NCI-H1694 (cell line): ENCODE measurements around the gene NLRP5.
A peak's percentile ranks its signal among the peaks of the same experiment; 100 is the strongest.
"Not testable (repeated sequence)": the region's sequence is repeated elsewhere in the genome, so short reads cannot be mapped to it uniquely, and the experiment has no call there.

Source experiments
- DNase-seq: peaks from one replicate; lab custom pipeline; 2025; lab: John Stamatoyannopoulos, UW

The NLRP5 gene

GRCh38 chr19:55986487-55986886 lies at the start of gene NLRP5:
NLRP5 (plus strand) TSS chr19:55986775.
- DNase-seq, result no peak

GRCh38 chr19:55939206-55939605 lies 47.4 kb upstream of the NLRP5 start:
- no peak for DNase-seq

GRCh38 chr19:55940306-55940705 lies 46.3 kb upstream of the NLRP5 start:
- DNase-seq, result no peak

- DNase-seq, result no peak
These were observed 39.0 kb upstream of the NLRP5 start, which contains the start of gene NLRP8 for GRCh38 chr19:55947532-55947931. NLRP8 (plus strand) TSS chr19:55947832.

GRCh38 chr19:55950566-55950965 lies 36.0 kb upstream of the NLRP5 start:
- not testable (repeated sequence) for DNase-seq

GRCh38 chr19:55956431-55956830 lies 30.1 kb upstream of the NLRP5 start:
- no peak for DNase-seq

- DNase-seq, result no peak
These were observed 28.2 kb upstream of the NLRP5 start for GRCh38 chr19:55958356-55958755.

- DNase-seq, result no peak
These were observed 26.4 kb upstream of the NLRP5 start for GRCh38 chr19:55959996-55960675.

DNA sequence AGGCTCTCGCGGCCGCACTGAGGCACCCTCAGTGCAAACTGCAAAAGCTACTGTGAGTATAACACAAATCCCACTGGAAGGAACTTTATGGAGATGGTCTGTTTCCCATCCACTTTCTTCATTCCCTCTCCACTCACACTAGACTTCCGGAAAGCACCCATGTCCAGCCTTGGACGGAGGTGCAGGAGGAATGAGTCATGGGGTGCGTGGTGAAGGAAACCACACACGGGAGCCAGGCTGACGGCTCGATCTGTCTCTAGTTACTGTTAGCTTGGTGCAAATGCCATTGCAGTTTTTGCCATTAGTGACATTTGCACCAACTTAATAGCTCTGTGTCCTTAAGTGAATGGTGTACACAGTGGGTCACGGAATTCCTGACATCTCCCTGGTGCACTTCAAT lies 24.4 kb upstream of the NLRP5 start:
- no peak for DNase-seq

DNA sequence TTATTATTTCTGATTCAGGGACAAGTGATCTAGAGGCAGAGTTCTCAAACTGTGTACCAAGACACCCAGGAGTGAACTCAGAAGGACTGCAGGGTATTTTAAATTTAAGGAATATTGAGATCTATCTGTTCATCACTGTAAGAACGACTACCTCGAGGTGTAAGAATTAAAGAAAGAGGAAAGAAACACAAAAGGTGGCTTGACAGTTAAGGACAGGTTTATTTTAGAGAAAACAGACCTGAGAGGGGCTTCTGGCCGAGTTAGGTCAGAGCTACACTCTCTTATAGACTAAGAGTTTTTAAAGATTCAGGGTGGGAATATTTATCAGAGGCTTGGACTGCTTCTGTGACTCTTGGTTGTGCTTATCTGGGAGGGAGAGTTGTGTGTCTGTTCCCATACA lies 12.6 kb upstream of the NLRP5 start:
- no peak for DNase-seq

- DNase-seq, result no peak
These were observed 6.2 kb upstream of the NLRP5 start for GRCh38 chr19:55980415-55980814.

GRCh38 chr19:55985254-55985653 lies 1.3 kb upstream of the NLRP5 start:
- DNase-seq, result no peak

GRCh38 chr19:55990831-55991230 lies 4.3 kb downstream of the NLRP5 start:
- DNase-seq, result no peak

- no peak for DNase-seq
These were observed 6.9 kb downstream of the NLRP5 start for GRCh38 chr19:55993492-55993891.

GRCh38 chr19:56014765-56015164 lies 28.2 kb downstream of the NLRP5 start:
- no peak for DNase-seq

DNA sequence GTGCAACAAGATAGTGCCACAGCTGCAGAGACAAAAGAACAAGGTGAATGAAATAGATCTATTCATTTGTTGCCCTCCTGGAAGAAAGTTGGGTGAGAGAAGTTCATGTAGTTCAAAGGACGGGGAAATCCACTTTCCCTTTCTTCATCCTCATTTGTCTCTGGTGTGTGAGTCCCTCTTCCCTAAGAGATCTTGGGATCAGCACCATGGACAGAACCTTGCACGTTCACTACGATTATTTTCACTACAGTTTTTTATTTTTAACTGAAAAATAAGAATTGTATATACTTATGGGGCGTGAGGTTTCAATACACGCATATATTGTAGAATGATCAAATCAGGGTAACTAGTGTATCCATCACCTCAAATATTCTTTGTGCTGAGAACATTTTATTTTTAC lies 29.2 kb downstream of the NLRP5 start:
- DNase-seq, result no peak

DNA sequence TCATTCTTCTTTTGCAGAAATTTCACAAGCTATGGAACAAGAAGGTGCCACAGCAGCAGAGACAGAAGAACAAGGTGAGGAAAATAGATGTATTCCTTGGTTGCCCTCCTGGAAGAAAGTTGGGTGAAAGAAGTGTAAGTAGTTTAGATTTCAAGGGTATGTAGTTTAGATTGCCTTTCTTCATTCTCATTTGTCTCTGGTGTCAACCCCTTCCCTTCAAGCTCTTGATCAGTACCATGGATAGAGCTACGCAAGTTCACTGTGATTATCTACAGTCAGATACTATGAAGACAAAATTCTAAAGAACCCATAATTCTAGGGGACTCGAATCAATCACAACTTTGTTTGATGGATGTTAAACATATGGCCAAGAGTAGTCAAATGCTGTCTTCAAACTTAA lies 32.8 kb downstream of the NLRP5 start:
- not testable (repeated sequence) for DNase-seq

DNA sequence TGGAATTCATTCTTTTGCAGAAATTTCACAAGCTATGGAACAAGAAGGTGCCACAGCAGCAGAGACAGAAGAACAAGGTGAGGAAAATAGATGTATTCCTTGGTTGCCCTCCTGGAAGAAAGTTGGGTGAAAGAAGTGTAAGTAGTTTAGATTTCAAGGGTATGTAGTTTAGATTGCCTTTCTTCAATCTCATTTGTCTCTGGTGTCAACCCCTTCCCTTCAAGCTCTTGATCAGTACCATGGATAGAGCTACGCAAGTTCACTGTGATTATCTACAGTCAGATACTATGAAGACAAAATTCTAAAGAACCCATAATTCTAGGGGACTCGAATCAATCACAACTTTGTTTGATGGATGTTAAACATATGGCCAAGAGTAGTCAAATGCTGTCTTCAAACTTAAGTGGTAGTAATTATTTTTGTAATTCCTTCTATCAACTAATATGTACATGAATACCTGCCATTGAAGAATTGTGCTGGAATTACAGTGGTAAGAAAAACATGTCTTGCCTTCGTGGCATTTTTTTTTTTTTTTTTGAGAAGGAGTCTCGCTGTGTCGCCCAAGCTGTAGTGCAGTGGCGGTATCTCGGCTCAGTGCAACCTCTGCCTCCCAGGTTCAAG lies 33.9 kb downstream of the NLRP5 start:
- not testable (repeated sequence) for DNase-seq

GRCh38 chr19:56026769-56027168 lies 40.2 kb downstream of the NLRP5 start:
- DNase-seq, result no peak

GRCh38 chr19:56053596-56053995 lies 67.0 kb downstream of the NLRP5 start:
- DNase-seq, result no peak

DNA sequence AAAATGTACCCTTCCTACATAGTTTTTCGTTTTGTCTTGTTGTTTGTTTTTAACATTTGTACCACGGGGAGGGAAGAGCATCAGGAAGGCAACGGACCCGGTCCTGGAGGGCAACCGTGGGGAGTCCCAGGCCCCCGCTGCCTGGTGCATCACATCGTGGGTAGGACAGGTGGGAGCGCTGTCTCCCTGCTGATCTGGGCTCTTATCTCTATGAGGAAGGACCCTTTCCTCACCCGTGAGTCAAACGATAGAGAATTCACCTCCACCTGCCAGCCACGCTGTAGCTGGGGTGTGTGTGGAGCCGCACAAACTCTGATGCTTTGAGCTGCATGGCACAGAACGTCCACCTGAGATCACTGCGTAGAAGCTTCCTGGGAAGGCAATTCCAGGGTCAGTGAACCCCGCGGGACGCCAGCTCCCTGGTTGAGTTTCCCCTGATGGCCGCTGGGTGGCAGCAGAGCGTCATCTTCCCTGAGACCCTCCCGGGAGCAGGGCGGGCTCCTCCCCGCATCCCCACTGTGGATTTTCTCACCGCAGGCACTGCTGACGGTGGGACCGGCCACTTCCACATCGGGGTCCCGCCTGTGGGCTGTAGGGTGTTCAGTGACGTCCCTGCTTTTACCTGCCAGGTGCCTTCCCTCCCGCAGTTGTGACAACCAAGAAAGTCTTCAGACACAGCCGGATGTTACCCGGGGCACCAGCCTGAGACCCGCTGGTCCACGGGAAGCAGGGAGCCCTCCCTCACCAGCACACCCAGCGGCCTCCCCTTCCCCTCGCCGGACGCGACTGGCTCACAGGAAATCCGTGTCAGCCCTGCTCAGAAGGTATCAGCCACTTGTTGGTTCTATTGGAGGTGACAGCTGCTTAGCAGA lies 79.8 kb downstream of the NLRP5 start:
- peak; percentile 39 for DNase-seq

DNA sequence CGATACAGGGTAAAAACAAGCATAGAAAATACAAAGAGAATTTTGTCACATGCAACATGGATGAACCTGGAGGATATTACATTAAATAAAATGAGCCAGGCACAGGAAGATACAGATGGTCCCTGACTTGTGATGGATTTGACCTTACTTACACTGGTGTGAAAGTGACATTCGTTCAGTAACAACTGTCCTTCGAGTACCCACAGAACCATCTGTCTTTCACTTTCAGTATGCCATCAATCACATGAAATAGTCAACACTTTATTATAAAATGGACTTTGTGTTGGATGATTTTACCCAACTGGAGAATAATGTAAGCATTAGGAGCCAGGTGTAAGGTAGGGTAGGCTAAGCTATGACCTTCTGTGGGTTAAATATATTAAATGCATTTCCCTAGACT lies 83.1 kb downstream of the NLRP5 start:
- DNase-seq, result no peak

DNA sequence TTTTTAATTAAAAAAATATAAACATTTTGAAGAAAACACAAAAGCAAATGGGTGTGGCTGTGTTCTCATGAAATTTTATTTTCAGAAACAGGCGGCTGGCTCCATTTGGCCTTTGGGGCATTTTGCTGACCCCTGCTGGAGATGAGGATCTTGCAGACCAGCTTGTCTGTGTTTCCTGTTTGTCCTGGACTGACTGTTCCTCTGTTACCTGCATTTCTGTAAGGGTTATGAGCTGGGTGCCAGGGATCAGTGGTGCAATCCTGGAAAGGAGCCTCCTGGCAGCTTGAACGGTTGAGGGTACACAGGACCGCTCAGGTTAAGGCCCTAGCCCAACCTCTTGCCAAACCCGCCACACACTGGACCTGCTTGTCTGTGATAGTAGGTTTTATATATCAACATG lies 84.6 kb downstream of the NLRP5 start:
- no peak for DNase-seq
